Neural crest cell (in vitro differentiated cells): Measurements from ENCODE around the gene HSD17B8. TPM values are rescaled to one million over a fixed set of nuclear protein-coding genes. Genes with fewer than 3 reads are reported as not detected.

ENCODE experiments used
- DNase-seq: peaks from one replicate; pipeline ENCODE4 v3.0.0; 2021; ENCODE audit warnings: low read depth, mixed read lengths, low spot score
- H3K27ac Mint-ChIP-seq: one replicate; pipeline ENCODE4 v1.8.0; 2021; ENCODE audit warnings: mild to moderate bottlenecking, mixed read lengths; ENCODE audit not compliant: unreplicated experiment
- H3K27me3 Mint-ChIP-seq: 2 replicates; pipeline ENCODE4 v1.8.0; 2021; ENCODE audit warnings: low read depth, mild to moderate bottlenecking, mixed read lengths
- H3K36me3 Mint-ChIP-seq: 2 replicates; pipeline ENCODE4 v1.8.0; 2021; ENCODE audit warnings: low read depth, mild to moderate bottlenecking, mixed read lengths
- H3K4me1 Mint-ChIP-seq: 2 replicates; pipeline ENCODE4 v1.8.0; 2021; ENCODE audit warnings: mixed read lengths
- H3K4me3 Mint-ChIP-seq: one replicate; pipeline ENCODE4 v1.8.0; 2021; ENCODE audit warnings: mild to moderate bottlenecking, mixed read lengths
- H3K9me3 Mint-ChIP-seq: 2 replicates; pipeline ENCODE4 v1.8.0; 2021; ENCODE audit warnings: mixed read lengths
- CTCF ChIP-seq: fragments of 200-600 bp; sonication (generic); conservative IDR thresholded peaks from 2 replicates; pipeline ENCODE4 v1.5.0; 2021; ENCODE audit warnings: antibody characterized with exemption, mild to moderate bottlenecking
- total RNA-seq: library from RNA; stranded (reverse); gene quantifications from 2 replicates; pipeline ENCODE4 v1.2.1, GENCODE V29; 2021

Gene HSD17B8
- total RNA-seq, 1 donor from 2014 or later, result 3.3 TPM

- Mint-ChIP-seq H3K4me3 (no peak overlapping the region), H3K4me1 (no peaks in the 10 kb centered on the region)
Observed at GRCh38 chr6:33177552-33178446, 26.7 kb upstream of the HSD17B8 start.

GRCh38 chr6:33178755-33179475 lies 25.5 kb upstream of the HSD17B8 start:
- no peaks in the 10 kb centered on the region for H3K36me3 Mint-ChIP-seq
- TF ChIP-seq CTCF, result no peak
- H3K27ac Mint-ChIP-seq, result no peak overlapping the region
- no peak for DNase-seq
- peaks cover 4% of the 10 kb centered on the region for H3K9me3 Mint-ChIP-seq
- no peak overlapping the region for H3K4me3 Mint-ChIP-seq
- no peaks in the 10 kb centered on the region for H3K27me3 Mint-ChIP-seq
- H3K4me1 Mint-ChIP-seq, result peaks cover 5% of the 10 kb centered on the region

More at GRCh38 chr6:33177552-33178446, 26.7 kb upstream of the HSD17B8 start:
- Mint-ChIP-seq H3K9me3 (no peaks in the 10 kb centered on the region), H3K27ac (no peak overlapping the region), H3K27me3 (no peaks in the 10 kb centered on the region), H3K36me3 (no peaks in the 10 kb centered on the region)
- no peak for DNase-seq
- no peak for TF ChIP-seq CTCF

GRCh38 chr6:33181141-33181540 lies 23.3 kb upstream of the HSD17B8 start:
- peaks cover 3% of the 10 kb centered on the region for H3K27me3 Mint-ChIP-seq
- peaks cover 7% of the 10 kb centered on the region for H3K9me3 Mint-ChIP-seq
- peaks cover 5% of the 10 kb centered on the region for H3K4me1 Mint-ChIP-seq
- TF ChIP-seq CTCF, result no peak
- H3K27ac Mint-ChIP-seq, result no peak overlapping the region
- no peak overlapping the region for H3K4me3 Mint-ChIP-seq
- DNase-seq, result no peak
- H3K36me3 Mint-ChIP-seq, result peaks cover 2% of the 10 kb centered on the region

- H3K4me1 Mint-ChIP-seq, result peaks cover 5% of the 10 kb centered on the region
- H3K36me3 Mint-ChIP-seq, result peaks cover 2% of the 10 kb centered on the region
- DNase-seq, result no peak
- peak overlapping the region; percentile 51 for H3K27ac Mint-ChIP-seq
- H3K9me3 Mint-ChIP-seq, result peaks cover 7% of the 10 kb centered on the region
- H3K4me3 Mint-ChIP-seq, result no peak overlapping the region
- H3K27me3 Mint-ChIP-seq, result peaks cover 16% of the 10 kb centered on the region
- no peak for TF ChIP-seq CTCF
Observed at GRCh38 chr6:33183071-33183683, 21.3 kb upstream of the HSD17B8 start.

GRCh38 chr6:33185190-33185589 lies 19.3 kb upstream of the HSD17B8 start:
- Mint-ChIP-seq H3K27me3 (peaks cover 24% of the 10 kb centered on the region), H3K36me3 (peaks cover 2% of the 10 kb centered on the region), H3K27ac (no peak overlapping the region), H3K4me1 (peaks cover 9% of the 10 kb centered on the region), H3K4me3 (no peak overlapping the region), H3K9me3 (peaks cover 7% of the 10 kb centered on the region)
- no peak for DNase-seq
- no peak for TF ChIP-seq CTCF
